ENCODE results near the gene OR7C1.

- TF ChIP-seq, protein P1, sequence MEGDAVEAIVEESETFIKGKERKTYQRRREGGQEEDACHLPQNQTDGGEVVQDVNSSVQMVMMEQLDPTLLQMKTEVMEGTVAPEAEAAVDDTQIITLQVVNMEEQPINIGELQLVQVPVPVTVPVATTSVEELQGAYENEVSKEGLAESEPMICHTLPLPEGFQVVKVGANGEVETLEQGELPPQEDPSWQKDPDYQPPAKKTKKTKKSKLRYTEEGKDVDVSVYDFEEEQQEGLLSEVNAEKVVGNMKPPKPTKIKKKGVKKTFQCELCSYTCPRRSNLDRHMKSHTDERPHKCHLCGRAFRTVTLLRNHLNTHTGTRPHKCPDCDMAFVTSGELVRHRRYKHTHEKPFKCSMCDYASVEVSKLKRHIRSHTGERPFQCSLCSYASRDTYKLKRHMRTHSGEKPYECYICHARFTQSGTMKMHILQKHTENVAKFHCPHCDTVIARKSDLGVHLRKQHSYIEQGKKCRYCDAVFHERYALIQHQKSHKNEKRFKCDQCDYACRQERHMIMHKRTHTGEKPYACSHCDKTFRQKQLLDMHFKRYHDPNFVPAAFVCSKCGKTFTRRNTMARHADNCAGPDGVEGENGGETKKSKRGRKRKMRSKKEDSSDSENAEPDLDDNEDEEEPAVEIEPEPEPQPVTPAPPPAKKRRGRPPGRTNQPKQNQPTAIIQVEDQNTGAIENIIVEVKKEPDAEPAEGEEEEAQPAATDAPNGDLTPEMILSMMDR (IDR thresholded peaks at IDR 0.05) = no peak
- TF ChIP-seq POLR2A (IDR thresholded peaks at IDR 0.05) = no peak
Measured at GRCh38 chr19:14767466-14767971, 67.5 kb downstream of the OR7C1 start.

Data from heart left ventricle (tissue), 13 donors.